NCI-H510A treated with DMSO at 0.1 percent for 48 hours (cell line): ENCODE data around the gene SGO1.
A peak's percentile ranks its signal among the peaks of the same experiment; 100 is the strongest.
"Not testable (repeated sequence)": the region's sequence is repeated elsewhere in the genome, so short reads cannot be mapped to it uniquely, and the experiment has no call there.

Source experiments
- DNase-seq: peaks from one replicate; lab custom pipeline; 2025; lab: John Stamatoyannopoulos, UW

The SGO1 gene

DNA sequence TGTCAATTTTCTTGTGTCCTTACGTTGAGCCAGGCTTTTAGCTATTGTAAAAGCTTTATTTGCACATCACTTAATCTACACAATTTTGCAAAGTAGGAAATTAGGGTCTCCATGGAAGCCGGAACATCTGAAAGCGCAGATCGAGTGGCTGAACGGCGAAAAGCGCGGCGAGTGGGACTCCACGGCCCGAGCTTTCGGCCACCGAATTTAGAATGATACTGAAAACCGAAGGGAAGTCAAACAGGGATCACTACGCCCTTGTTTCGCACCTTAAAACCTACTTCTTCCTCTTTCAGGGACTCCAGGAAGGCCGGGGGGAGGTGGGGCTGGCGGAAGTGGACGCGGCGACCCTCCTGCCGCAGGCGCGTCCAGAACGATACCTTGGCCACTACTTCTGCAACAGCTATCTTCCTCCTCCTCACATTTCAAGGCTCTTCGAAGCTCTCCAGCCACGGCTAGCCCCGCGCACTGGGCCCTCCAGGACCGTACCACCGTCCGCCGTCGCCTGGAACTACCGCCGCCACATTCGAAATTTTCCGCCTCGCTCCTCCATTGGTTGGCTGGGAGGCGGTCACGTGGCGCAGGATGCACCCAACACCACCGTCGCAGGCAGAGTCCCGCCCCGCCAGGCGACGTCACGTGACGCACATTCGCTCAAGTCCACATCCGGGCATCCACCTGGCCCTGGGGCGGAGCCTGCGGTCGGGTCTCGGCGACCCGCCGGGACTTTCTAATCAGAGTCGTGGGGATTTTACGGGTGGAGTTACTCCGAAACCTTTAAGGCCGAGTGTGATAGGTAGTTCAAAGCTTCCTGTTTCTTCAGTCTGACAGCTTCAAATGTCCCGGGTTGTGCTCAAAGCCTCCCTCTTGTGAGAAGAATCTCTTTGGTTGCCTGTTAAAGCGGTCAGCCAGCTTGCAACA, at the start of gene SGO1:
SGO1 (minus strand) TSS at position 528 of the 921 bp plus-strand sequence. CDS start 2,179 bp downstream, outside the sequence.
- DNase-seq, result peak; percentile 86

DNA sequence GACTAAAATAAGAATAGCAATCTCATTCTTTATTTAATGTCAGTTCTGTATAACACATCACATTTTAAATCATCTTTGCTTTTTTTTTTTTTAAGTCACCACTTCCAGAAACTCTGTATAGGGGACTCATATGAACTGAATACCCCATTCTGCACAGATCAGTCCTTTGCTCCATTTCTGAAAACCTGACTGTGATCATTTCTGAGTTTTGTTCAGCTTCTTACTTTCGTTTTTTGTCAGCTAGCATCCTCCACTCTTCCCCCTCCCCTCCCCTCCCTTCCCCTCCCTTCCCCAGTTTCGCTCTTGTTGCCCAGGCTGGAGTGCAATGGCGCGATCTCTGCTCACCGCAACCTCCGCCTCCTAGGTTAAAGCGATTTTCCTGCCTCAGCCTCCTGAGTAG, 49.8 kb upstream of the SGO1 start:
- no peak for DNase-seq

DNA sequence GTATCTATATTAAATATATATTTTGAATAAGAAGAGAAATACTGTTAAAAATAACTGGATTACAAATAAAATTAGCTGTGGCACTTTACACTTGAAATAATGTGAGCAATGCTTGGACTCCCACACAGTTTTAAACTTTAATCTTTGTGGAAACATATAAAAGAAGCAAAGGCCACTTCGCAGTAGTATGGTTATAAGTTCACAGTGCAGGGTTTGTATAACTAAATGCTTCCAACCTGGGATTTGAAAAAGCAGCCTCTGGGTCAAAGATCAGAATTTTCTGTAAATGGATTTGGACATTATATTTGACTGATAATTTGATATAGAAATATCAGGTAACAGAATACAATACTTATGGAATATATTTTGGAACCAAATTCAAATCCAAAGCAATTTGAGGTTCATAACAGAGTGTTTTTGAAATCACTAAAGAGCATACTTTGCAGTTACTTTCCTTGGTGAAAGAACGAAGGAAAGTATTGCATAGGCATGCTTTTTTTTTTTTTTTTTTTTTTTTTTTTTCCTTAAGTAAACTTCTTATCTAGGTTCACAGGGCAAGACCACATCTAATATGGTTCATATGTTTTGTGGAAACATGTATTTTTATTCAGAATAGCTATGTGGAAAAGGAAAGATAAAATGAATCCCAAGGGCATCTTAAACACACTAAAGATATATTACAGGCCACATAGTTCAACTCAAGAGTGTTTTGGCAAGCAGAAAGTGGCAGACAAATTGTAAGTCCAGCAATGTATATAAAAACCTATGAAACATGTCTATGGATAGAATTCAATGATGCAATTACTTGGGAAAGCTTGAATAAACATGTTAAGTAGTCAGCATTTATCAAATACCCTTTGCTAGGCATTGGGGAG, 47.1 kb upstream of the SGO1 start:
- DNase-seq, result no peak

DNA sequence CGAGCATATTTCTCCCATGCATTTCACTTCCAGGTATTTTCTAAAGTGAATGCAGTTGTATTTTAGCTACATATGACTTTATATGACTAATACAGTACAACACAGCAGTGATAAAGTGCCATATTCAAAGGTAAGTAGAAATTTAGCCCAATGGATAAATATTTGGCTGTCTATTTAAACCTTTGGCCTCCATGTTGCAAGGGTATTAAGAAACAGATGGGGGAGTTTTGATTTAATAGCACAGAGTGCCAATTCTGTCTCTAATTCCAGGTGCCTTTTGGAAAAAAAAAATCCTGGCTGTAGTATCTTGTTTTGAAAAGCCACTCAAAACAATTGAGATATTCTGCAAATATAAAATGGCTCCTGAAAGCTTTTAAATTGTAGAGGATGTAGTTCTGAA, 44.9 kb upstream of the SGO1 start:
- no peak for DNase-seq

DNA sequence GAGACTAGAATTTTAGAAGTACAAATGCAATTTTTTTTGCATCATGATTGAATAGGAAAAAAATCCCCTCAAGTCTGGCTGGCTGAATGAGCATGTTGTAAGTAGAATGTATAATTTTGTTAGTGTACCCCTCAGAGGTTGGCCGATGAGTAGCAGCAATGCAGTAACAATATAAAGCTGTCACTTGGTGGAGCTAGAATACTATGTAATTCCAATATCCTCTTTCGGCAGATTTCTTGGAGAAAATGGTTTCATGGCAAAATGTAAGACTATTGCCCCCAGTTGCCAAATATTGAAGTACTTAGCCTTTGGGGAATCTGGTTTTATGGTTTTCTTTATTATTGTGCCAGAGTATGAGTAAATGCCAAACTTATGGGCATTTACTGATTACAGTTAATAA, 39.8 kb upstream of the SGO1 start:
- no peak for DNase-seq

DNA sequence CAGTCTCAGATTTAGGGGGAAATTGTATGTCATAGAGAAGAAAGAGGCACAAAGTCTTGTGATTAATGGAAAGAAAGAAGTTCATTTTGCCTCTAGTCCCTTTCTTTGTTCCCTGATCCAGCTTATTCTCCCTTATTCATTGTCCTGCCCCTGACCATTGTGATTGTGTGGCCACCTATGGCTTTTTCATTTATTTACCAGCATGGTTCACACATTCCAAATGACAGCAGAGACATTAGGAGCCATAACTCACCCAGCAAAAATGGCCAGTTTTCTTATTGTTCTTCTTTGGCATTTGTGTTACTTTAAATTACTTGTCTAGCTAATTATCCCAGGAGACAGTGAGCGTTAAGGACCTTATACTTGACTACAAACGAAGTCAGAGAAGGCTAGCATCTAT, 36.3 kb upstream of the SGO1 start:
- DNase-seq, result no peak

DNA sequence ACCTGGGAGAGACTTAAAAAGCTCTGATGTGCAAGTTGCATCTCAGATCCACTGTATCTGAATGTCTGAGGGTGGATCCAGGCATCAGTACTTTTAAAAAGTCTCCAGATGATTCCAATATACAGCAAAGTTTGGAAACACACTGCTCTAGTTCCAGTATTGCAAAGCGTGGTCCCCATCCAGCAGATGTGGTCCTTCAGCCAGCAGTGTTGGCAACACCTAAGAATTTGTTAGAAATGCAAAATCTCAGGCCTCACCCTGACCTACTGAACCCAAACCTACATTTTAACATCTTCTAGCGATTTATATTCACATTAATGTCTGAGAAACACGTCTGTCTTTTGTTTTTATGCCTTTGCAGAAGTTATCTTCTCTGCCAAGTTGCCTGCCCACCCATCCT, 32.2 kb upstream of the SGO1 start:
- DNase-seq, result no peak

DNA sequence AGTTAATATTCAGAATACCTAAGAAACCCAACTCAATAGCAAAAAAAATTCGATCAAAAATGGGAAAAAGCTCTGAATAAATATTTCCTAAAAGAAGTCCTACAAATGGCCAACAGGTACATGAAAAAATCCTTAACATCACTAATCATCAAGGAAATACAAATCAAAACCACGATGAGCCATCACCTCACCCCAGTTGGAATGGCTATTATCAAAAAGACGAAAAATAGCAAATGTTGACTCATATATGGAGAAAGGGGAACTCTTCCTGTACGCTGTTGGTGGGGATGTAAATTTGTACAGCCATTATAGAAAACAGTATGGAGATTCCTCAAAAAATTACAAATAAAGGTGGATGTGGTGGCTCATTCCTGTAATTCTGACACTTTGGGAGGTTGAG, 29.6 kb upstream of the SGO1 start:
- no peak for DNase-seq

DNA sequence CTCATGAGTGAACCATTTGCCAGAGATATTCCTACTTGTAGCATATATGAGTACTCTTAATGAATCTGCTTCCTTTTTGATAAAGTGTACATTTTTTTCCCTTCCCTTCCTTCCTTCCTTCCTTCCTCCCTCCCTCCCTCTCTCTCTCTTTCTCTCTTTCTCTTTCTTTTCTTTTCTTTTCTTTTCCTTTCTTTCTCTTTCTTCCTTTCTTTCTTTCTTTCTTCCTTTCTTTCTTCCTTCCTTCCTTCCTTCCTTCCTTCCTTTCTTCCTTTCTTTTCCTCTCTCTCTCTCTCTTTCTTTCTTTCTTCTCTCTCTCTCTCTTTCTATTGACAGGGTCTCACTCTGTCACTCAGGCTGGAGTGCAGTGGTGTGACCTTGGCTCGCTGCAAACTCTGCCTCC, 27.5 kb upstream of the SGO1 start:
- not testable (repeated sequence) for DNase-seq

DNA sequence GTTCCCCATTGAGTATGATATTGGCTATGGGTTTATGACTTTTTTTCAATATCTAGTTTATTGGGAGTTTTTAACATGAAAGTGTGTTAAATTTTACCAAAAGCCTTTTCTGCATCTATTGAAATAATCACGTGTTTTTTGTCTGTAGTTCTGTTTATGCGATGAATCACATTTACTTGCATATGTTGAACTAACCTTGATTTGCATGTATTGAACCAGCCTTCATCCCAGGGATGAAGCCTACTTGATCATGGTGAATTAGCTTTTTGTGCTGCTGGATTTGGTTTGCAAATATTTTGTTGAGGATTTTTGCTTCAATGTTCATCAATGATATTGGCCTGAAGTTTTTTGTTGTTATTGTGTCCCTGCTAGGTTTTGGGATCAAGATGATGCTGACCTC, 21.9 kb upstream of the SGO1 start:
- DNase-seq, result not testable (repeated sequence)

DNA sequence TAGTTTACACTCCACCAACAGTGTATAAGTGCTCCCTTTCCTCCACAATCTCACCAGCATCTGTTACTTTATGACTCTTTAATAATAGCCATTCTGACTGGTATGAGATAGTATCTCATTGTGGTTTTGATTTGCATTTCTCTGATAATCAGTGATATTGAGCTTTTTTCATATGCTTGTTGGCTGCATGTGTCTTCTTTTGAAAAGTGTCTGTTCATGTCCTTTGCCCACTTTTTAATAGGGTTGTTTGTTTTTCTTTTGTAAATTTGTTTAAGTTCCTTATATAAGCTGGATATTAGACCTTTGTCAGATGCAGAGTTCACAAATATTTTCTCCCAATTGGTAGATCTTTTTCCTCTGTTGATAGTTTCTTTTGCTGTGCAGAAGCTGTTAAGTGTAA, 19.9 kb upstream of the SGO1 start:
- not testable (repeated sequence) for DNase-seq

DNA sequence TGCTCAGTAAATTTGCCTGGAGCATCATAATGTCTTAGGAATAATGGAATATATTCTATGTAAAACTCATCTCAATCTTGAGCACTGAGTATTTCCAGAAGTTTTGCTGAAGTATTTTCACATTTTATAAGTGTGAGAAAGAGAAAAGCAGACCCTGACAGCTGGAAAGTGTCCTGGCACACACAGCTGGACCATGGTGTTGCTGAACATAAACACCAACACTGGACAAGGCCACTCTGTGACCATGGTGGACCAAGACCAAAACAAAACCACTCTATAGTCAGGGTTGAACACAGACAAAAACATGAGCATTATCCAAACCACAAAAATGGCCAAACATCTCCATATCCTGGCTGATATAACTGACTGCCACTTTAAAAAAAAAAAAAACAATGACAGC, 15.1 kb upstream of the SGO1 start:
- no peak for DNase-seq

DNA sequence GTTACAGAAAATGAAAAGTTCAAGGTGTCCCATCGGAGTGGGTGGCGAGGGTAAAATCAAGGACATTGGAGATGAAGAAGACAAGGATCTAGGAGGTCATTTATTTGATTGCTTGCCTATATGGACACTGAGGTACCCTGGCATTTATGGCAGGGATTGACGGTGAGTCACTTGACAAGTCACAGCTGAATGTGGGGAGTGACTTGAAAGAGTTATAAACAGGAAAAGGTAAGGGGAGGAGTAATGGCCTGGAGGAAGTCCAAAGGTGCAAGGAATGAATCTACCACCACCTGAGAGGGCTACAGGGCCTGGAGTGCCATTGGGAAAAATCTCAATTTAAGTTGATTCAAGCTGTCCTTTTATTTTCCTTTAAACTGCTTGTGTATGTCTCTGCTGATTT, 11.8 kb upstream of the SGO1 start:
- no peak for DNase-seq

DNA sequence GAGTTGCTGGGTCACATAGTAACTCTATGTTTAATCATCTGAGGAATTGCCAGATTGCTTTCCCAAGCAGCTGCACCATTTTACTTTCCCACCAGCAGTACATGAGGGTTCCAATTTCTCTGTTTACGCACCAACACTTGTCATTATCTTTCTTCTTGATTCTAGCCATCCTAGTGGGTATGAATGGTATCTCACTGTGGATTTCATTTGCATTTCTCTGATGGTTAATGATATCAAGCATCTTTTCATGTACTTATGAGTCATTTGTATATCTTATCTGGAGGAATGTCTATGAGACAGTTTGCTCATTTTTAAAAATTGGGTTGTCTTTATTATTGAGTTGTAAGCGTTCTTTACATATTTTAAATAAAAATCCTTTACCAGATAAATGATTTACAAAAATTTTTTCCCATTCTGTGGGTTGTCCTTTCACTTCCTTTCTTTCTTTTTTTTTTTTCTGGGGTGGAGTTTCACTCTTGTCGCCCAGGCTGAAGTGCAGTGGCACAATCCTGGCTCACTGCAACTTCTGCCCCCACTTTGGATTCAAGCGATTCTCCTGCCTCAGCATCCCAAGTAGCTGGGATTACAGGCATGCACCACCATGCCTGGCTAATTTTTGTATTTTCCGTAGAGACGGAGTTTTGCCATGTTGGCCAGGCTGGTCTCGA, 8.9 kb upstream of the SGO1 start:
- DNase-seq, result no peak

DNA sequence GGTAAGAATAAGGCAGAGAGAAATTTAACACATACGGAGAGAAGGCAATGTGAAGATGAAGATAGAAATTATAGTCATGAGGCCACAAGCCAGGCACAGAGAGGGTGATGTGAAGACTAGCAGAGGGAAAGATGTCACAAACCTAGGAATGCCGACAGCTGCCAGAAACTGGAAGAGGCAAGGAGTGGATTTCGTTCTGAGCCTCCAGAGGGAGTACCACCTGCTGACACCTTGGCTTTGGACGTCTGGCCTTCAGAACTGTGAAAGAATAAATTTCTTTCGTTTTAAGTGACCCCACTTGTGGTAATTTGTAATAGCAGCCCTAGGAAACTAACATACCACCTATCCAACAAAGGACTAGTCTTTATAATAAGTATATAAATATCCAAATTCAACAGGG, 5.0 kb upstream of the SGO1 start:
- no peak for DNase-seq

DNA sequence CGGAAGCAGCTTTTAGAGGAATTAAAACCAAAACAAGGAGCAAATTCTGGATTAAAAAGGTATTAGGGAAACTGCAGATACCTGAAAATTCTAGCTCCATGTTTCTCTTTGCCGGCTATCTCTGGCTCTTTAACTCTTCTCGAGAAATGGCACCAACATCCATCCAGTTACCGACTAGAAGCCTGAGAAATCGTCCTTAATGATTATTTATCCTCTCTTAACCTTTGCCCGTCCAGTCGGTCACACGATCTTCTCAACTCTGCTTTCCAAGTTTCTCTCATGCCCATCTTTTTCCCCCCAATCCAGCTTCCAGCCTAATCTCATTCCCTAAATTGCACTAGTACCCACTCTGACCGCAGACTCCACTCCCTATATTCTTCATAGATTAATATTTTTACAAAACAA, 596 bp upstream of the SGO1 start:
- peak; percentile 19 for DNase-seq

DNA sequence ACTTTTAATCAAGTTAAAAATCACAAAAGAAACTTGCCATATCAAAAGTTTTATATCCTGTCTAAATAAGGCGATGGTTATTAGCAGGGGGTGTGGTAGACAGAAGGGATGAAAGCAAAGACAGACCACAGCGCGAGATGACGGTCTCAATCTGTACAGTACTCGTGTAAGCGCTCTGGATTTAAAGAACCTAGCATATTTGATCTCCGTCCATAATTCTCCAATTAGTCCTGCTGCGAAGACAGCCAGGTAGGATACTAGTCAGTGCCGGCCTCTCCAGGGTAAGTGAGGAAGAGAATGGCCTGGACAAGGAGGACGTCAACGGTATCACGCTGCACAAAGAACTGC, 701 bp downstream of the SGO1 start:
- DNase-seq, result peak; percentile 31

DNA sequence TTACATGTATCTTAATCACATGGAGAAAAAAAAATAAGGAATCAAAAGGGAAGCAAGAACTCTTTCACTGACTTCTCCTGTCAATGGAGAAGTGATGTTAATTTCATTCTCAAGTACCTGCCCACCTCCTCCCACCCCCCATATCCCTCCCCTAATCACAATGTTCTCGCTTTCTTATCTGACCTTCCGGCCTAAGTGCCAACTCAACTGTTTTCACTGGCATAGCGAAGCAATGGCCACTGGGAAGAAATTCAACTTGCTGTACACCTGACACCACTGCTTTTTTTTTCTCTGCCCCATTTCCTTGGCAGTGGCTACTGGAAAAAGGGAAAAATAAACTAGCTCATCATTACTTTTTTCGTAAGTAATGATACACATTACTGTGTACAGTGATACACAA, 3.8 kb downstream of the SGO1 start:
- DNase-seq, result no peak

DNA sequence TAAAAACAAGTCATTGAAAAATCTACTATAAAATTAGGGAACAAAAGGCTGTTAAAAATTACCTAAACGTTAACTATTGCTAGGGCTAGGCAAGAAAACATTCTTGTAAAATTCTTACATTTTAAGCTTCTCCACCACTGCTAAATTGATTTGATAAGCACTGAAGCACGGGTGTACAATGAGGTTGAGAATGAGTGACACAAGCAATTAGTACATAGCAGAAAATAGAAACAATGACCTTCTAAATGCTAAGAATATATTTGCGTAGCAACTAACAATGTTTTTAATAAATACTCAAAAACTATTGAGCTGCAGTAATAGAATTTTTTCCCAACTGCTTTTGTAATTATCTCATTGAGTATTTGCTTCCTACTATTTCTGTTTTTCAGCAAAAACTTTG, 4.7 kb downstream of the SGO1 start:
- DNase-seq, result no peak

DNA sequence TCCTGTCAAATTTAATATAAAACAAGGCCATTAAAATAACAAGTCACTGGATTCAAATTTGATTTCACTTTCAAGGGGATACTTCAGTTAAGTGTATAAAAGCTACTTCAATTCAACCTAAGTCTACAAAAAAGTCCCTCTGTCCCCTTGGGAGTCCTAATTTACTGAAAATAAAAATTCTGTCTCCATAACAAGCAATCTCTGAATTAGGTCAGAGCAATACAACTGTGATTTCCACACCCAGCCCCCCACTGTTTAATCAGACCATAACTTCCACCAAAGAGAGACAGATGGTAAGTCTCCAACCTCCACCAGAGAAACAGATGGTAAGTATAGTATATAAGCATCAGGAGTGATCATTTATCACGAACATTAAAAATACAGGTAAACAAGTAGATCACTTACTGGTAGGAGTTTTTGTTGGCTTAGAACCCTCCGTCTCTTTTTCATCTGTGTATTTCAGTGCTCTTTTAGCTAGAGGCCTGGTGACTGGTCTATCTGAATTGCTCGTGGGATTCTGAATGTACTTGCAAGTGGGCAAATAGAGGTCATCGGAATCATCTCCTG, 12.1 kb downstream of the SGO1 start:
- DNase-seq, result no peak

DNA sequence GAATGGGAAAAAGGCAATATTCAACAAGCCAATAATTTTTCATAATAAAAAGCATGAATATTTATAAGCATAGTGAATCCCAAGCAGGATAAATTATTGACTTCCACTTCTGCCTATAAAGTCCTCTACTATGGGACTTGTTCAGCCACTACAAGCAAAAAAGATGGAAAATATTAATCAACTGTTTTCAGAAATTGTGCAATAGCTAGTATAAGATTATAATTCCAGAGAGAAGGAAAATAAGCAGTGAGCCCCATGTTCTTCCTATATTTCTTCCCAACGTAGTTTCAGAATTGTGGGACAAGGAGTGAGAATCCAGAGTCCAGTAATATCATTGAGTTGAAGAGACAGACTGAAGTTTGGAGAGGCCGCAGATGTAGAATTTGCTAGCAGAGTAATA, 24.3 kb downstream of the SGO1 start:
- no peak for DNase-seq

DNA sequence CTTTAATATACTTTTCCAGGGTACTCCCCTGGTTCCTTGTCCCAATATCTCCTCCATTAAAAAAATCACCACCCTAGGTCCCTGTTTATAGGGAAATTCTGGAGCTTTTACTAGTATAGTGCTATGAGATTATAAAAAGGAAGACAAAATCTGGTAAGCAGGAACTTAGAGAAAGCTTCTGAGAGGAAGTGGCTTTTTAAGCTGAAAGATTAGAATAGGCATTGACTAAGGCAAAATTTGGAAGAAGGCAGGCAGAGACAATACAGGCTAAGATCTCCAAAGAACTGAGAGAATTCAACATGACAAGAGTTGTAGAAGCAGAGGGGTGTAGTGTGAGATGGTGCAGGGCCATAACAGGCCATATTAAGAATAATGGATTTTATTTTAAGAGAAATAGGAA, 25.8 kb downstream of the SGO1 start:
- DNase-seq, result no peak
